HG03342 (cell line): ENCODE results near the gene SLIT3.

Experiments used
- ATAC-seq: cut with Tn5 transposase; IDR thresholded peaks from one replicate; pipeline ENCODE4 v1.9.1; 2021; ENCODE audit warnings: mild to moderate bottlenecking, moderate library complexity; ENCODE audit not compliant: unreplicated experiment

SLIT3 gene

DNA sequence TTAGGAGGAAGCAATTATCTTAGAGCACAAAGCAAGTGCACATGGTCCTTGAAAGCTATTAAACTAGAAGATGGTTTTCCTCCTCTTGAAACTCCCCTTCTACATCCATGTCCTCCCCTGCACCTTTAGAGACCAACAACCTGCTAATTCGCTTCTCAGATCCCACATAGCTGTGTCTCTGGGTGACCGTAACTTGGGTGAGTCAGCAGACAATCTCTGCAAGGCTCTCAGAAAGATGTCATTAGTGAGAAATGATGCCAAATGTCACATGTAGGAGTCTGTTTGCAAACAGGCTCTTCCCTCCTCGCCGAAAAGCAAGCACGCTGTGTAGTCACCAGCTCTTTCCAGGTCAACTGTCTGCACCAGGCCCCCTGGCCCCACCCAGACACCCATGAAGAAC lies 291.8 kb downstream of the SLIT3 start:
- ATAC-seq: no peak

- no peak for ATAC-seq
Measured at GRCh38 chr5:169006842-169007790, 293.8 kb downstream of the SLIT3 start.

- no peak for ATAC-seq
Measured at GRCh38 chr5:169004551-169004950, 296.4 kb downstream of the SLIT3 start.

DNA sequence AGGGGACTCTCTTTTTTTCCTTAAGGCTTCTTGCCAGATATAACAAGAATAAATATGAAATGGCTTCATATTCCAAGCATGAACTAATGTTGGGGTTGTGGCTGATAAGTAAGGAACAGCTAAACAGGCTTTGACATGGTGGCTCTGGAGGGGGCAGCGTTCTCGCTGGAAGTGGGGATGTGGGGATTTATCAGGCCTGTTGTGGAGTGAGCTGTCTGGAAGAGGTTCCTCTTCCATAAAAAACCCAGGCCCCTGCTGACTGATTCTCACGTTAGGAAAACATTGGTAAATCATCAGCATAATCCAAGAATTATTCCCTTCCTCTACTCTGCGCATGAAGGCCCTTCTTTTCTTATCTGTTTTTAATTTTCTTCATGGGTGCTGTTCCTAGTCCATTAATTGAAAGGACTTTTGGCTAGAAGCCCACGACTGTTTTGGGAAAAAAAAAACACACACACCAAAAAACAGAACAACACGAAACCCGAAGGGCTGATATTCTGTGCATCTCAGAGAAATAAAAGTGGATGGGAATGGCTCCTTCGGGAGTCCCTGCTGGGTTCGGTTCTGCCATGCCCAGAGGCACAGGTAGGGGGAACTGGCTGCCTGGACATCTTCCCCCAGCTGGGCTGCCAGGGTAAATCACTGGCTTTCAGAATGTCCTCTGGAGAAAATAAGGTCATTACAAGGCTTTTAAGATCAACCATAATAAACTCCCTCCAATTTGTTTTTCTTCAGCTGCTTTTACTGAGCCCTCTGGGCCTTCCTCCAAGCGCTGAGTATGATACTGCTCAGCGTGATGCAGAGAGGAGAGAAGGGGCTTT lies 297.0 kb downstream of the SLIT3 start:
- no peak for ATAC-seq

- ATAC-seq: no peak
Measured at GRCh38 chr5:169002953-169003555, 297.9 kb downstream of the SLIT3 start.

- ATAC-seq: no peak
Measured at GRCh38 chr5:169001394-169001793, 299.5 kb downstream of the SLIT3 start.

DNA sequence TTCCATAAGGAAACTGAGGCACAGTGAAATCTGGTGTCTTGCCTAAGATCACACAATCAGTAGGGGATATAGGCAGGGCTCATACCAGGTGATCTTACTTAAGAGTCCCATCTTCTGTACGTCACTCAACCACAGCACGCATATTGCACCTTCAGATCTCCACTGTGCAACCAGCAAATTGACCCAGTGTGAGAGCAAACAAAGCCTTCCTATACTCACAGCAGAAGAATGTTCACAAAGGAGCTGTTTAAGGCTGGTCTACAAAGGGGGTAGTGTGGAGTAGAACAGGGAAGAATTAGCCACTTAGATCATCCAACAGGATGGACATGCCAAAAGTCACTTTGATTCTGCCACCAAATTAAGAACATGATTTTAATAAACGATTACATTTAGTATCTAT lies 305.9 kb downstream of the SLIT3 start:
- no peak for ATAC-seq

DNA sequence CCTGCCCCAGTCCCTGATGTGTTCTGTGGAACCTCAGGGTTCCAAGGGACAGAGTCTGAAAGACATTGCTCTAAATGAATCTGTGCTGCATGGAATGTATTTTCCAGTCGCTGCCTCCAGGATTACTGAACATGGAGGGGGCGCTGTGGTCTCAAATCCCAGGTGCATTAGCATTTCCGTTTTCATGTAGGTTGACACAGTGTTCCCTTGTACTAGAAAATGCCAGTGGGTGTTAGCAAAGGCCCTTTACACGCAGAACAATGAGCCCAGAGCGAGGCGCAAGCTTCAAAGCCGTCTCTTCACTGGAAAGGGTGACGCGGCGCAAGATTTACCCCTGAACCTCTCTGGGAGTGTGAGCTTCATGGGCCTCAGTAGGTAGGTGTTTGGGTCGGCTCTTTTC lies 308.3 kb downstream of the SLIT3 start:
- no peak for ATAC-seq

GRCh38 chr5:168992016-168992415 lies 308.9 kb downstream of the SLIT3 start:
- ATAC-seq: no peak

- ATAC-seq: no peak
Measured at GRCh38 chr5:168991311-168991710, 309.6 kb downstream of the SLIT3 start.

DNA sequence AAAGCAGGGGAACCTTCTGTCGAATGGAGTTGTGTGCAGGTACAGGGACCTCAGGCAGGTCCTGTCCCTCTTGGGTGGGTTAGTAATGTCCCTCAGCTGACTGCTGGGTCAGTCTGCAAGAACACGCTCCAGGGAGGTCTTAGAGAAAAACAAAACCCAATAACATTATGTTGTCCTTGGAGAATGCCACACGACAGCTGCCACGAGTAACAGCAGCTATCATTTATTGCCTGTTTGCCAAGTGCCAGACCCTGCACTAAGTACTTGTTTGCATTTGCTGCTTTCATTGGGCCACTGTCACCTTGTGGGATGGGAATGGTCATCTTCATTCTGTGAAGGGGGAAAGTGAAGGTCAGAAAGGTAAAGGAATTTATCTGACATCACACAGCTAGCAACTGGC lies 310.3 kb downstream of the SLIT3 start:
- ATAC-seq: no peak

DNA sequence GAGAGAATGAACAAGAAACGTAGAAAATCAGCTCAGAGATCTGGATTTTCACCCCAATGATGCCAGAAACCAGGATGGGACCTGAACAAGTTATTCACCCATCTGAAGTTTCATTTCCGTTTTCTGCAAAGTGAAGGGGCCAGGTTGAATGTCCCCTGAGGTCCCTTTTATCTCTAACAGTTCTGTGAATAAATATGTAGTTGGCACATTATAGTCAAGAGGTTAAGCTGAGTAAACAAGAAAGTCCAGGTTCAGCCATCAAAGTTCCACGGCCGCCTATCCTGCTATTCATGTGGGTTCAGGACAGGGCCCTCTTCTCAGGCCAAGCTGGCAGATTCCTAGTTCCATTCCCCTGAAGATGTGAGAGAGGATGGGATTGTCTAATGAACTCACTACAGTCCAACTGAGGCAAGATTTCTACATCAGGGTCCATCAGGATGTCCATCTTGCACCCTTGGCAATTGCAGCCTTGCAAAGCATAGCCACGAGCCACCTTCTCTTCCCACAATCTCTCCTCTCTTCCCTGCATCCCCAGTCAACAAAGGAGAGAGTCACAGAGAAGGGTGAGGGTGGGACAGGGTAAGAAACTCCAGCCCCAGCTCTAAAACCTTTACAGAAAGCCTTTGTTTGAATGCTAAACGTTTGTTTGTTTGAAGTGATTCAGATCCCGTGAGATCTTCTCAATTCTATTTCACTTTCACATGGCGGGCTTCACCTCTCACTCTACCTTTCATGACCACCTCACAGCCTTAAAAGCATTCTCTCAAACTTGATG lies 311.0 kb downstream of the SLIT3 start:
- ATAC-seq: no peak

DNA sequence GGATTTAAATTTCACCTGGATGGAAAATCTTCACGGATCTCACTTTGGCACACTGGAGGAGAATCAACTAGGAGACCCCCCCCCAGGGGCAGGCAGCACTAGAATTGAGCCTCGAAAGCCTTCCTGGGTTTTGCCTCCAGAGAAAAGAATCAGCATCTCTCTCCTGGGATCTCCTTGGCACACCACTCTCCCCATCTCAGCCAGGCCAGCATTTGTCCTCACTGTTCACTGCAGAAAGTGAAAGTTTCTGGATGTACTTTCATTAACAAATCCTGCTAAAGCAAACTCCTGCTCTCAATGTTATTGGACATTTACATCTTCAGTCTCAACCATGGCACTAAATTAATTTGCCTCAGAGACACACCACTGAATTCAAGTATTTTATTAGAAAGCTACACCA lies 312.2 kb downstream of the SLIT3 start:
- no peak for ATAC-seq

DNA sequence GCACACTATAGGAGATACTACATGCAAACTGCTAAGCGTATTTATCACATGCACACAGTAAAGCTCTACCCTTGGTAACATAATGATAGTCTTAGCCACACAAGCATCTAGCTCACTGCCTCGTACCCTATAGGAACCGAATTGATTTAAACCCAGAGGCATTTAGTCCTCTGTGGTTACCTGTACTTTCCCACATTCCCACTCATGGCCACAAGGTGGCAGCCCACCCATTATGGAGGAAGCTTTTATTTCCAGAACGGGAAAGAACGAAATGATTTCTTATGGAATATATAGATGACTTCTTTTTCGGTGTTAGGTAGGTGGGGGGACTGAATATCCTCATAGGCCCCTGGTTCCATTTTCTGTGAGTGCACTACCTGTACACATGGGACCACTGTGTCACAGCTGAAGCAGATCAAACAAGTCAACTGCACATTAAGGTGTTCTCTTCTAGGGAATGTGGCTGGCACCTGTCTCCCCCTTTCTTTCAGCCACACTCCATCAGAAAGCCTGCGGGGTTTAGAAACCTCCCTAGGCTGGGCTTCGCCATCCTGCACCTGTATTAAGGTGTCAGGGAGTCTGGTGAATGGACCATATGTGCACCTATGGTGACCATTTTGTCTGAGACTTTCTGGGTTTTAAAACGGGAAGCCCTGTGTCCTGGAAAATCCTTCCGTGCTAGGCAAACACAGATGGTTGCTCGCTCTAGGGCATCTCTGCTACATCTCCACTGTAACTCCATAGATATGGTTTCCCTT lies 313.2 kb downstream of the SLIT3 start:
- peak; percentile 81 for ATAC-seq

DNA sequence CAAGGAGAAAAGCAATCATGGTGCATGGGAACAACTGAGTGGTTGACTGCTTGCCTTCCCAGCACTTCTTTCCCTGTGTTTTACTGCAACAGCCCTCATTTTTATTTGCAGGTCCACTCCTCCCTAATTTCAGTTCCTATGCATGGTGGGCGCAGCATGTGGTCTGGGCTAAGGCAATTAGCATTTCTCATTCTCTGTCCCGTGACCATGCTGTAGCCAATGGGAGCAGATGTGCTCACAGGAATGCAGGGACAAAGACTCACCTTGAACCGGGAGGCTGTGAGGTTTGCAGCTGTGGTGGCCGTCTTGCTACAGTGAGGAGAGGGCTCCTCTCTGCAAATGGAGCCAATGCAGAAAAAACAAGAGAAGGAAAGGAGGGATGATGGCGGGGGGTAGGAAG lies 315.5 kb downstream of the SLIT3 start:
- no peak for ATAC-seq

GRCh38 chr5:168984135-168984675 lies 316.7 kb downstream of the SLIT3 start:
- no peak for ATAC-seq

GRCh38 chr5:168979135-168979534 lies 321.8 kb downstream of the SLIT3 start:
- ATAC-seq: no peak

DNA sequence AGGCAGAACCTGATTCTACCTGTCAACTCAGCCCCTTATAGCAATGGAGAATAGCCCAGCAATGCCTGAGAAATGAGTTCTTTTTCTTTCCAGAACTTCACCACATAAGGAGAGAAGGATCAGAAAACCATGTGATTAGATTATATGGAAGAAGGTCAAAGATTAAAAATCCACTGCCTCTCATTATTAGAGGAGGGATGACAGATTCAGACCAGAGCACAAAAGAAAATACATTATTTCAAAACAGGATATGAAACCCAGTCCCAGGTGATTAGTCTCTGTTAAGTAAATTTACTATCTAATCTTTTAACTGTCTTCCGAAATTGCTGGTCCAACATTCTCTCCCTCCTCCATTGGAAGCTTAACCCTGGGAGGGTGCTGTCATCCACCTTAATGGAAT lies 322.4 kb downstream of the SLIT3 start:
- ATAC-seq: no peak

DNA sequence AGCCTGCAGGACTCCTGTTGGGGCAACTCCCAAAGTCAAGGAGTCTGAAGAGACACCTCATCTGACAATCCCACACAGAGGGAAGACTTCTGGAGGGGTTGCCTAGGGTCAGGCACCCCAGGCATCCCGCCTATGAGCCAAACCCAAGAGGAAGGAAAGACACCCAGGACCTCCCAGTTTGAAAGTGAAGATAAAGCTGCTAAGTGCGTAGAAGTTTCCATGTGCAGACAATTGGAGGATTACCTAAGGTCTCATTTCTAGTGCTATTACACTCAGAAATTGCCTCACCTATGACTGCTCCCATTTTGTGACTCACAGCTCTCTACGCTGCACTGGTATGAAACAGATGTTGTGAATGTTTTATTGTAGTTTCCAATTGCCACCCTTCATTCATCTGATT lies 322.9 kb downstream of the SLIT3 start:
- no peak for ATAC-seq
